ENCODE measurements around the gene UBE2R2.

- no peak for TF ChIP-seq POLR2AphosphoS5 (IDR thresholded peaks at IDR 0.05)
- no peak for TF ChIP-seq CTCF (IDR thresholded peaks at IDR 0.05 in 8 of 11, conservative IDR thresholded peaks at IDR 0.05 in 3 of 11)
- TF ChIP-seq POLR2A (IDR thresholded peaks at IDR 0.05), result no peak
Observed at GRCh38 chr9:33868440-33868973, 51.5 kb downstream of the UBE2R2 start.
